HG03442 (cell line): ENCODE results near the gene ATXN1.
"Not testable (repeated sequence)": the region's sequence is repeated elsewhere in the genome, so short reads cannot be mapped to it uniquely, and the experiment has no call there.

Experiments used
- ATAC-seq: cut with Tn5 transposase; IDR thresholded peaks from one replicate; pipeline ENCODE4 v1.9.1; 2021; ENCODE audit warnings: mild to moderate bottlenecking, moderate library complexity; ENCODE audit not compliant: unreplicated experiment

The ATXN1 gene

GRCh38 chr6:16656451-16656850, 104.8 kb downstream of the ATXN1 start:
- ATAC-seq, result no peak

- ATAC-seq, result peak; percentile 30
Observed at GRCh38 chr6:16654701-16655100, 106.6 kb downstream of the ATXN1 start.

GRCh38 chr6:16653226-16653625, 108.0 kb downstream of the ATXN1 start:
- ATAC-seq, result no peak

- peak; percentile 69 for ATAC-seq
Observed at GRCh38 chr6:16651871-16652270, 109.4 kb downstream of the ATXN1 start.

GRCh38 chr6:16649890-16650289, 111.4 kb downstream of the ATXN1 start:
- ATAC-seq, result no peak

- no peak for ATAC-seq
Observed at GRCh38 chr6:16649241-16649640, 112.0 kb downstream of the ATXN1 start.

GRCh38 chr6:16648003-16648402, 113.3 kb downstream of the ATXN1 start:
- no peak for ATAC-seq

GRCh38 chr6:16647422-16647821, 113.8 kb downstream of the ATXN1 start:
- no peak for ATAC-seq

GRCh38 chr6:16644540-16645250, 116.6 kb downstream of the ATXN1 start:
- ATAC-seq, result no peak

- ATAC-seq, result no peak
Observed at GRCh38 chr6:16639684-16640480, 121.4 kb downstream of the ATXN1 start.

- ATAC-seq, result no peak
Observed at GRCh38 chr6:16637635-16638034, 123.6 kb downstream of the ATXN1 start.

GRCh38 chr6:16635810-16636602, 125.3 kb downstream of the ATXN1 start:
- peak; percentile 51 for ATAC-seq

GRCh38 chr6:16635291-16635809, 125.9 kb downstream of the ATXN1 start:
- no peak for ATAC-seq

- ATAC-seq, result no peak
Observed at GRCh38 chr6:16634855-16635254, 126.4 kb downstream of the ATXN1 start.

- no peak for ATAC-seq
Observed at GRCh38 chr6:16633961-16634360, 127.3 kb downstream of the ATXN1 start.

GRCh38 chr6:16633465-16633864, 127.8 kb downstream of the ATXN1 start:
- no peak for ATAC-seq

GRCh38 chr6:16632101-16632500, 129.2 kb downstream of the ATXN1 start:
- no peak for ATAC-seq

GRCh38 chr6:16630026-16630643, 131.1 kb downstream of the ATXN1 start:
- no peak for ATAC-seq

- ATAC-seq, result not testable (repeated sequence)
Observed at GRCh38 chr6:16628580-16628979, 132.7 kb downstream of the ATXN1 start.

GRCh38 chr6:16626650-16627049, 134.6 kb downstream of the ATXN1 start:
- ATAC-seq, result no peak
